AG08396 (cell line): ENCODE data around the gene IL20RA.

Source experiments
- DNase-seq: peaks from one replicate; pipeline ENCODE4 v3.0.0; 2012; ENCODE audit warnings: low spot score, mixed read lengths

Gene IL20RA

GRCh38 chr6:137045222-137045789 lies 541 bp upstream of the IL20RA start:
- no peak for DNase-seq

- peak; percentile 64 for DNase-seq
Measured at GRCh38 chr6:137043710-137044365, 927 bp downstream of the IL20RA start.

- DNase-seq = no peak
Measured at GRCh38 chr6:137040393-137040792, 4.4 kb downstream of the IL20RA start.

GRCh38 chr6:137039010-137039409 lies 5.8 kb downstream of the IL20RA start:
- no peak for DNase-seq

GRCh38 chr6:137036566-137037300 lies 8.0 kb downstream of the IL20RA start:
- DNase-seq = no peak

GRCh38 chr6:137033828-137034227 lies 10.9 kb downstream of the IL20RA start:
- DNase-seq = no peak

- DNase-seq = no peak
Measured at GRCh38 chr6:137031122-137031521, 13.6 kb downstream of the IL20RA start.

- no peak for DNase-seq
Measured at GRCh38 chr6:137028912-137029311, 15.9 kb downstream of the IL20RA start.

- no peak for DNase-seq
Measured at GRCh38 chr6:137025786-137026730, 18.7 kb downstream of the IL20RA start.

GRCh38 chr6:137024237-137024990 lies 20.4 kb downstream of the IL20RA start:
- DNase-seq = no peak

- no peak for DNase-seq
Measured at GRCh38 chr6:137020776-137021175, 24.0 kb downstream of the IL20RA start.

- DNase-seq = no peak
Measured at GRCh38 chr6:137019476-137020272, 25.1 kb downstream of the IL20RA start.

- no peak for DNase-seq
Measured at GRCh38 chr6:137017081-137017480, 27.7 kb downstream of the IL20RA start.

GRCh38 chr6:137016356-137016755 lies 28.4 kb downstream of the IL20RA start:
- no peak for DNase-seq

- no peak for DNase-seq
Measured at GRCh38 chr6:137015943-137016342, 28.8 kb downstream of the IL20RA start.

- DNase-seq = peak; percentile 38
Measured at GRCh38 chr6:137013738-137014602, 30.8 kb downstream of the IL20RA start.

GRCh38 chr6:137013031-137013430 lies 31.7 kb downstream of the IL20RA start:
- peak; percentile 17 for DNase-seq

GRCh38 chr6:137011406-137011805 lies 33.4 kb downstream of the IL20RA start:
- no peak for DNase-seq

- no peak for DNase-seq
Measured at GRCh38 chr6:137010128-137010718, 34.5 kb downstream of the IL20RA start.
